HG03025 (cell line): ENCODE results near the gene RORC.
"Not testable (repeated sequence)": the region's sequence is repeated elsewhere in the genome, so short reads cannot be mapped to it uniquely, and the experiment has no call there.

Source experiments
- ATAC-seq: cut with Tn5 transposase; IDR thresholded peaks from one replicate; pipeline ENCODE4 v1.9.1; 2021; ENCODE audit warnings: mild to moderate bottlenecking, moderate library complexity; ENCODE audit not compliant: unreplicated experiment, low FRiP score

RORC gene

DNA sequence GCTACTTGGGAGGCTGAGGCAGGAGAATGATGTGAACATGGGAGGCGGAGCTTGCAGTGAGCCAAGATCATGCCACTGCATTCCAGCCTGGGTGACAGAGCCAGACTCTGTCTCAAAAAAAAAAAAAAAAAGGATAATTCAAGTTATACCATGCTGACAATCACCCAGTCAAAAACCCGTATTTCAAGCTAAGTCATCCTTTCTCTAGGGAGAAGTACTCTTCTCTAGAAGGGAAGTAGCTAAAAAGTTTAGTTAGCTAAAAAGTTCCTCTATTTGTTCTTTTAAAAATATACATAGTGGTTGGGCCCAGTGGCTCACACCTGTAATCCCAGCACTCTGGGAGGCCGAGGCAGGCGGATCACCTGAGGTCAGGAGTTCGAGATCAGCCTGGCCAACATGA is 50.9 kb downstream of the RORC start:
- not testable (repeated sequence) for ATAC-seq

DNA sequence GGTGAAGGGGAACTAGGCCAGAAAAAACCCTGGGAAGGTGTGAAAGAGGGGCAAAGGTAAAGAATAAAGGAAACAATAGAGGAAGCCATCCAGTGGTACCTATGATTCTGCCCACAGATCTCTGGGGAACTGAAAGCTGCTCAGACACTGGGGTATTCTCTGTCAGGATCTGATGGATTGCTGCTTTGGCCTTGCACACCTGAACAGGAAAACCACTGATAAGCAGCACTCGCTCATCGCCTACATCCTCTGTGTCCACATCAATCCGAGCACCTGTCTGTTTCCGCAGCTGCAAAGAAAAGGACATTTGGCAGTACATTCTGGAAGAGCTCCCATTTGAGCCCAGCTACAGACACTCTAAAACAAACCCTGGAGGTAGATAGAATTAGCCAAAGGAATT is 51.8 kb downstream of the RORC start:
- no peak for ATAC-seq

DNA sequence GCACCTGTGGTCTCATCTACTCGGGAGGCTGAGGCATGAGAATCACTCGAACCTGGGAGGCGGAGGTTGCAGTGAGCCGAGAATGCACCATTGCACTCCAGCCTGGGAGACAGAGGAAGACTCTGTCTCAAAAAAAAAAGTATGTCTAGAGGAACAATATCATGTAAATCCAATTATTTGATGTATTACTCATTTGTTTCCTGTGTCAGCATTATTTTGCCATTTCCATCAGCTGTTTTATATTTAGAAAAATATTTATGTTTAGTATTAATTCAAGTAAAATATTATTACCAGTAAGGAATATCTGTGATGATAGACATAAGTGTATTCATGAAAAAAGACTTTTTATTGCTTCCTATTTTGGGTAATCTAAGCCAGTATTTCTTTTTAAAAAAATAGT is 54.3 kb downstream of the RORC start:
- ATAC-seq = no peak

GRCh38 chr1:151776665-151777062 is 54.9 kb downstream of the RORC start:
- no peak for ATAC-seq

DNA sequence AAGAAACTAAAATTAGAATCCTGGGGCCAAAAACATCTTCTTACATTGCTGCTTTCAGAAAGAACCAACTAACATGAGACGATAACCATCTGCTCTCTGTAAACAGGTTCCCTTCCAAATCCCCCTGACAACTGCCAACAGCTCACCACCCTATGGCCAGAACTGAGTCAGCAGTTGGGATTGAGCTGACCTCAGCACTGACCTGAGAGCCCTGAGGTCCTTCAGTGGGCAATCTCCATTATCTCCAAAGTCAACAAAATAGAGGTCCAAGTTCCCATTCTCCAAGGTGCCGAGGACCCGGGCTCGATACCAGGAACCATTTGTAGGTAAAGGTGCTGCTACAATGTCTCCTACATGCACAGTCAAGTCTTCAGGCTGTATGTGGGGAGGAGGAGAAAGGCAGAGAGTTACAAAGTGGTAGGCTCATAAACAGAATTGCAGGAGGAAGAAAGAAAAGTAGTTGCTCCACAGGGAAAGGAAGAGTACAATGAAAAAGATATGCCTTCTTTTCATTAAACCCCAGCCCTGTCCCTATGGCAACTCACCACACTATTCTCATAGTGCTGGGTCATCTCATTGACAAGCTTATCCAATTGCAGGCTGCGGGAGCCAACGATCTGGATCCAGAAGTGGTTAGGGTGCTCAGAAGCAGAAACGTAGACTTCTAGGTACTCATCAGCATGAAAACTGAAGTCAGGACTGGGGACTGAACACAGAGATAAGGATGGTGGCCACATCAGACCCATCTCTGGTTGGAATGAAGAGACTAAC is 55.5 kb downstream of the RORC start:
- no peak for ATAC-seq

GRCh38 chr1:151774256-151774922 is 57.2 kb downstream of the RORC start:
- ATAC-seq = no peak

DNA sequence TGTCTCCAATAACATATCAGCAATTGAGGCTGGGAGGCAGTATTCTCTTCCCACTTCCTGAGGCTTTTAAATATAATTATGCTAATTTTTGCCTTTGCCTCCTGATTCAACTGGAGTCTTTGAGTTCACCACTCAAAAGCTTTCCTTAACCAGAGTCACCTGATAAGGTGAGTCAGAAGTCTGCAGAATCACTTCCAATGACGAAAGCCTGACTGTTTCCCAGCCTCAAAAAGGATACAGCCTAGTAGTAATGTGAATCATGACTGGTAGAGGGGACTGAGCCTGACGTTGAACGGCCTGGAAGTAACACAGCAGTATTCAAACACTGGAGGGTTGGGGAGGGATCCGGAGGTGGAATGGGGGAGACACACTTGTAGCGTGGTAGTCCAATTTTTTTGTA is 57.9 kb downstream of the RORC start:
- ATAC-seq = no peak

DNA sequence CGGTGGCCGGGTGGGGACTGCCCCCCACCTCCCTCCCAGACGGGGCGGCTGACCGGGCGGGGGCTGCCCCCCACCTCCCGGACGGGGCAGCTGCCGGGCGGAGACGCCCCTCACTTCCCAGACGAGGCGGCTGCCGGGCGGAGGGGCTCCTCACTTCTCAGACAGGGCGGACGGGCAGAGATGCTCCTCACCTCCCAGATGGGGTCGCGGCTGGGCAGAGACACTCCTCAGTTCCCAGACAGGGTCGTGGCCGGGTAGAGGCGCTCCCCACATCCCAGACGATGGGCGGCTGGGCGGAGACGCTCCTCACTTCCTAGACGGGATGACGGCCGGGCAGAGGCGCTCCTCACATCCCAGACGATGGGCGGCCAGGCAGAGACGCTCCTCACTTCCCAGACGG is 62.3 kb downstream of the RORC start:
- not testable (repeated sequence) for ATAC-seq

DNA sequence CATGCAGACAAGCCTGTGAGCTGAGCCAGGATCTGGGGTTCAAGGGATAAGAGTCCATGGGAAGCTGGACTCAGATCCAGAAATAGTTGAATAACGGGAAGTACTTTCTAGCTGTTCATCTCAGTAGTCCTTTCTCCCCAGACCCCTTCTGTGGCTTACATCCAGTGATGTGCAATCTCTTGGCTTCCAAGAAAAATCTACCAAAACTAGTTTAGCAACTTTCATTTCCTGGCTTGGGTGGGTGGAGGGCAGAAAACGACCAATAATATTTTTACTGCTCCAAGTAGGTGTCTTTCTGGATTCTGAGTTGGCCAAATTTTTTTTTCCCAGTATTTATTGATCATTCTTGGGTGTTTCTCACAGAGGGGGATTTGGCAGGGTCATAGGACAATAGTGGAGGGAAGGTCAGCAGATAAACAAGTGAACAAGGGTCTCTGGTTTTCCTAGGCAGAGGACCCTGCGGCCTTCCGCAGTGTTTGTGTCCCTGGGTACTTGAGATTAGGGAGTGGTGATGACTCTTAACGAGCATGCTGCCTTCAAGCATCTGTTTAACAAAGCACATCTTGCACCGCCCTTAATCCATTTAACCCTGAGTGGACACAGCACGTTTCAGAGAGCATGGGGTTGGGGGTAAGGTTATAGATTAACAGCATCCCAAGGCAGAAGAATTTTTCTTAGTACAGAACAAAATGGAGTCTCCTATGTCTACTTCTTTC is 63.1 kb downstream of the RORC start:
- ATAC-seq = not testable (repeated sequence)

- ATAC-seq = no peak
Observed at GRCh38 chr1:151763990-151764389, 67.6 kb downstream of the RORC start.

DNA sequence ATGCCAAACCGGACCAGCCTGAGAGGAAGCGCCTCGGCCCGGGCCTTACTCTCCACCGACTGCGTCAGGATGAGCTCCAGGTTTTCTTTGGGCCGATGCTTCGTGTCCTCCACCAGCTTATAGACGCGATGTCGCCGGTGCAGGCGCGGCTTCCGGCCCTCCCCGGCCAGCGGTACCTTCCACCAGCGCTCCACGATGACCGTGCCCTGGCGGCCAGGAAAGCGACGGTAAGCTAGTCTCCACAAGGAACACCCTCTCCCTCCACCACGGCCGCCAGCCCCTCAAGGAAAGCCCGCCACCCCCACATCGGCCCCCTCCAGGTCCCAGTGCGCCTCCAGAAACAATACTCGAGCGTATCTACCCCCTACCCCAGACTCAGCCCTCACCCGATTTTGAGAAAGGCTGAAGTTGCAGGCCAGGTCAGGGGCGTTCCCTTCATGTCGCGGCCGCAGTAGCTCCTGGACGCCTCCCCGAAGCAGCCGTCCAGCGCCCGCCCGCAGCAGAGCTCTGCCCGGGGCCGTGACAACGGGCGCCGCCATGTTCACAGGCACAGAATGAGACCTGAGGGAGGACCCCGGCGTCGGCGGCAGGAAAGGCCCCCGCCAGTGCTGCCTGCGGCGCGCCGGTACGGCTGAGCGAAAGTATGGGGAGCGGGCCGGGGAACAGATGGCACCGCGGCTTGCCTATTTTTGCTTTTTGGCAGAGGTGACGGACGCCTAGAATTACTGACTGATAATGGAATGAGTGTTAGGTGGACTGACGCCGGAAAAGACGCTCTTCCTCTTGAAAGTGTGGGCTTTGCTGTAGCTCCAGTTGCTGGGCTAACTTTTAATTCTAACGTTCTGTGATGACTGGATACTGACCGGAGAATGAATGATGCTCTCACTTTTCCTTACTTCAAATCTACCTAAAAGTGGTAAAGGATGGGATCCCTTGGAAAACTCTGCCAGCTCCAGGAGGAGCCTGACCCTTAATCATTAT is 68.4 kb downstream of the RORC start, which contains the start of gene MRPL9:
TSS of gene MRPL9 (minus strand) at position 556 of the 981 bp plus-strand sequence. CDS start at position 539, 17 bp downstream.
- ATAC-seq = no peak

GRCh38 chr1:151760597-151761385 is 70.8 kb downstream of the RORC start:
- ATAC-seq = no peak

DNA sequence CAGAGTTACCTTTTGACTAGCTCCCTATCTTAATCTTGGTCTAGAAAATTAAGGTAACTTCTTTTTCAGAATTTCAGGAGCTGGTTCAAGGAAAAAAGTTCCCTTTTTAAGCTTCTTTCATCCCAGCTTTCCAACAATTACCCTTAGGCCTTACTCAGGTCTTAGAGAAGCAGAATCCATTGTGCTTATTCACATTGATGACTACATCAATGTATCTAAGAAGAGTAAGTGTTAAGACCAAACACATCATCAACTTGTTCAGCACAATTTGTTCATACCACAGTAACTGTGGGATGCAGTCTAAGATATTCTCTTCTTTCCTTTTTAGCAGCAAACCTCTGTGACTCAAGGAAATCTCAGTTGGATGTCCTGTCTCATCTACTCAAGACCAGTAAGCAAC is 72.4 kb downstream of the RORC start:
- no peak for ATAC-seq

- no peak for ATAC-seq
Observed at GRCh38 chr1:151756291-151756690, 75.3 kb downstream of the RORC start.
